ENCODE measurements around the gene RHOB. TPM values are rescaled to one million over a fixed set of nuclear protein-coding genes. Genes with fewer than 3 reads are reported as not detected.

RHOB gene
- total and polyA plus RNA-seq, 2 donors (not counting 1 experiment from before 2014, with no cell fraction given) = 63.0 to 1,037 TPM

DNA sequence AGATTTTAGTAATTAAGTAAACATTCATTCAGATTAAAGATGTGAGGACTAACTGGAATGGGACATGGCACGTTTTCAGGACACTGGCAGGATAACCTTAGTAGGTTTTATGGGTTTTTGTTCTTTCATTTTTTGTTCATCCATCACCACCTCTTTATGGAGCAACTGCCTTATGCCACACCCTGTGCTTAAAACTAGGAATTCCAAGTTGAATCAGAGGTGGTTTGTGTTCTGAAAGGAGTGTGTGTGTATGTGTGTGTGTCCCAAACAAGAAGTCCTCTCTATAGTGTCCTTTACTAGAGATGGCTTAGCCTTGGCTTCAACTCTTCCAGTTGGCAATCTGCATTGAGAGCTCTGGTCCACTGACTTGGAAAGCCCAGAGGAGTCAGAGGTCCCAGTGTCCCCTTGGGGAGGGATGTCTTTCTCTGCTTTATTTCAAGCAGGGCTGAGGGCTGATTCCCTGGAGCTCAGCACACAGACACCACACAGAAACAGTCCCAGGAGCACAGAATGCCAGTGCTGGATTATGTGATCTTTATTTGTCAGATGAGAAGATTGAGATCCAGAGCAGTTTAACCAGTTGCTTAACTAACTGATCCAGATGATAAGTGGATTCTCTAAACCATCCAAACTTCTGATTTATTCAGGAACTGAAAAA lies 25.2 kb downstream of the RHOB start:
- no peaks in the 10 kb centered on the region for H3K79me2 ChIP-seq (ENCODE audit: control insufficient read depth, insufficient read depth, low read length)
- no peak overlapping the region for H3K4me3 ChIP-seq (ENCODE audit: control extremely low read depth in 1 of 5, extremely low read depth in 1 of 5, insufficient read depth in 1 of 5, low read depth in 2 of 5, low read length in 4 of 5)
- H3K27me3 Mint-ChIP-seq = peaks cover 3% of the 10 kb centered on the region
- no peaks in the 10 kb centered on the region for H4K20me1 ChIP-seq (ENCODE audit: control insufficient read depth, insufficient read depth, low read length, poor library complexity, severe bottlenecking)
- POLR2A ChIA-PET = no interaction called here
- H2AFZ ChIP-seq (ENCODE audit: insufficient read depth, low read depth, low read length, poor library complexity, severe bottlenecking) = no peak overlapping the region
- H3K9me3 ChIP-seq (ENCODE audit: control extremely low read depth in 1 of 3, control insufficient read depth in 2 of 3, insufficient read depth in 1 of 3, low read length in 2 of 3) = peaks cover 0 to 3% (median 0%) of the 10 kb centered on the region in 3 donors
- no peak overlapping the region for H3K27ac ChIP-seq (ENCODE audit: low read length in 2 of 2)
- H3K4me3 Mint-ChIP-seq = no peak overlapping the region
- intact Hi-C loops (cut with micrococcal nuclease) = no loop called here
- TF ChIP-seq, protein P1, sequence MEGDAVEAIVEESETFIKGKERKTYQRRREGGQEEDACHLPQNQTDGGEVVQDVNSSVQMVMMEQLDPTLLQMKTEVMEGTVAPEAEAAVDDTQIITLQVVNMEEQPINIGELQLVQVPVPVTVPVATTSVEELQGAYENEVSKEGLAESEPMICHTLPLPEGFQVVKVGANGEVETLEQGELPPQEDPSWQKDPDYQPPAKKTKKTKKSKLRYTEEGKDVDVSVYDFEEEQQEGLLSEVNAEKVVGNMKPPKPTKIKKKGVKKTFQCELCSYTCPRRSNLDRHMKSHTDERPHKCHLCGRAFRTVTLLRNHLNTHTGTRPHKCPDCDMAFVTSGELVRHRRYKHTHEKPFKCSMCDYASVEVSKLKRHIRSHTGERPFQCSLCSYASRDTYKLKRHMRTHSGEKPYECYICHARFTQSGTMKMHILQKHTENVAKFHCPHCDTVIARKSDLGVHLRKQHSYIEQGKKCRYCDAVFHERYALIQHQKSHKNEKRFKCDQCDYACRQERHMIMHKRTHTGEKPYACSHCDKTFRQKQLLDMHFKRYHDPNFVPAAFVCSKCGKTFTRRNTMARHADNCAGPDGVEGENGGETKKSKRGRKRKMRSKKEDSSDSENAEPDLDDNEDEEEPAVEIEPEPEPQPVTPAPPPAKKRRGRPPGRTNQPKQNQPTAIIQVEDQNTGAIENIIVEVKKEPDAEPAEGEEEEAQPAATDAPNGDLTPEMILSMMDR (IDR thresholded peaks at IDR 0.05) = no peak
- TF ChIP-seq EZH2 (IDR thresholded peaks at IDR 0.05; ENCODE audit: borderline replicate concordance, insufficient read depth, low read depth, low read length, poor library complexity, severe bottlenecking) = no peak
- DNase-seq (no peak), ATAC-seq (ENCODE audit: low read depth) (no peak)
- no peaks in the 10 kb centered on the region for H3K9me3 Mint-ChIP-seq (ENCODE audit: insufficient read depth)
- no peak overlapping the region for H3K27ac Mint-ChIP-seq
- no CpG with 5 or more reads among the region's 1 CpG for WGBS (ENCODE audit: insufficient coverage)
- CTCF ChIA-PET = interaction anchor here (2.1 kb wide), 1 partner anchor 61 kb away, joined by 4 read pairs; no protein-coding TSS in a partner anchor
- H3K27me3 ChIP-seq (replicated peaks in 1 of 4; ENCODE audit: control extremely low read depth in 1 of 4, control insufficient read depth in 3 of 4, insufficient read depth in 4 of 4, low read length in 3 of 4) = no peaks in the 10 kb centered on the region
- no peak overlapping the region for H3K9ac ChIP-seq (ENCODE audit: low read length)
- H3K36me3 ChIP-seq (replicated peaks in 1 of 2; ENCODE audit: control extremely low read depth in 1 of 2, control insufficient read depth in 1 of 2, extremely low read depth in 1 of 2, insufficient read depth in 2 of 2, low read length in 1 of 2) = no peaks in the 10 kb centered on the region
- H3K4me2 ChIP-seq (replicated peaks; ENCODE audit: low read depth, low read length, poor library complexity, severe bottlenecking) = no peak overlapping the region
- H3K4me1 ChIP-seq (ENCODE audit: control insufficient read depth in 2 of 2, insufficient read depth in 2 of 2, low read length in 2 of 2) = no peaks in the 10 kb centered on the region
- H3K4me1 Mint-ChIP-seq = peaks cover 2% of the 10 kb centered on the region

DNA sequence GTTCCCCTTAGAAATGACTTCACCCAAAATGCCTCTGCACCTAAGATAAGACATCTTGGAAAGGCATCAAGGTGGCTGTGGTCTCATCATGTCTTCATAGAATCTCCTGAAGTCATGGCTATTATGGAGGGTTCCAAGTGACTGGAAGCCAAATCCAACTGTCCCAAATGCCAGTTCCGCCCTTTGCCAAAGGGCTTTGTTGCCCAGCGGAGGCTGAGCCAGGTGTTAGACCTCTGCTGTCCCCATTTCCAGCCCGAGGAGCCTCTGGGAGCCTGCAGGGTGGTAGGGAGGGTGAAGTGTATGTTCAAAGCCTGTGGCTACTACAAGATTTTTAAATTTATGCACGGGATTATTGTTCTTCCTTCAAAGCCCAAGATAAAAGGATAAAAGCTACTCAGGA lies 25.7 kb downstream of the RHOB start:
- Histone ChIP-seq H3K79me2 (ENCODE audit: control insufficient read depth, insufficient read depth, low read length) (no peaks in the 10 kb centered on the region), H3K4me2 (replicated peaks; ENCODE audit: low read depth, low read length, poor library complexity, severe bottlenecking) (no peak overlapping the region), H3K9ac (ENCODE audit: low read length) (no peak overlapping the region), H4K20me1 (ENCODE audit: control insufficient read depth, insufficient read depth, low read length, poor library complexity, severe bottlenecking) (no peaks in the 10 kb centered on the region), H3K36me3 (replicated peaks in 1 of 2; ENCODE audit: control extremely low read depth in 1 of 2, control insufficient read depth in 1 of 2, extremely low read depth in 1 of 2, insufficient read depth in 2 of 2, low read length in 1 of 2) (no peaks in the 10 kb centered on the region), H3K27ac (ENCODE audit: low read length in 2 of 2) (no peak overlapping the region), H3K4me1 (ENCODE audit: control insufficient read depth in 2 of 2, insufficient read depth in 2 of 2, low read length in 2 of 2) (no peaks in the 10 kb centered on the region), H3K4me3 (ENCODE audit: control extremely low read depth in 1 of 5, extremely low read depth in 1 of 5, insufficient read depth in 1 of 5, low read depth in 2 of 5, low read length in 4 of 5) (no peak overlapping the region), H2AFZ (ENCODE audit: insufficient read depth, low read depth, low read length, poor library complexity, severe bottlenecking) (no peak overlapping the region), H3K9me3 (ENCODE audit: control extremely low read depth in 1 of 3, control insufficient read depth in 2 of 3, insufficient read depth in 1 of 3, low read length in 2 of 3) (peaks cover 0 to 3% (median 0%) of the 10 kb centered on the region in 3 donors), H3K27me3 (replicated peaks in 1 of 4; ENCODE audit: control extremely low read depth in 1 of 4, control insufficient read depth in 3 of 4, insufficient read depth in 4 of 4, low read length in 3 of 4) (no peaks in the 10 kb centered on the region)
- TF ChIP-seq, protein P1 (IDR thresholded peaks at IDR 0.05) = no peak
- TF ChIP-seq EZH2 (IDR thresholded peaks at IDR 0.05; ENCODE audit: borderline replicate concordance, insufficient read depth, low read depth, low read length, poor library complexity, severe bottlenecking) = no peak
- ChIA-PET CTCF (interaction anchor here (2.1 kb wide), 1 partner anchor 62 kb away, joined by 4 read pairs; no protein-coding TSS in a partner anchor), POLR2A (no interaction called here)
- intact Hi-C loops (cut with micrococcal nuclease) = no loop called here
- no peak for DNase-seq
- WGBS (ENCODE audit: insufficient coverage) = 93% methylated on average over 2 of the region's 4 CpGs
- H3K4me3 Mint-ChIP-seq = no peak overlapping the region
- no peaks in the 10 kb centered on the region for H3K9me3 Mint-ChIP-seq (ENCODE audit: insufficient read depth)
- peaks cover 2% of the 10 kb centered on the region for H3K4me1 Mint-ChIP-seq
- no peak overlapping the region for H3K27ac Mint-ChIP-seq
- peaks cover 3% of the 10 kb centered on the region for H3K27me3 Mint-ChIP-seq
- ATAC-seq (ENCODE audit: low read depth) = no peak
